Measurements from ENCODE around the gene C9orf85.
A peak's percentile ranks its signal among the peaks of the same experiment; 100 is the strongest.

C9orf85 gene, protein sequence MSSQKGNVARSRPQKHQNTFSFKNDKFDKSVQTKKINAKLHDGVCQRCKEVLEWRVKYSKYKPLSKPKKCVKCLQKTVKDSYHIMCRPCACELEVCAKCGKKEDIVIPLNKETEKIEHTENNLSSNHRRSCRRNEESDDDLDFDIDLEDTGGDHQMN

DNA sequence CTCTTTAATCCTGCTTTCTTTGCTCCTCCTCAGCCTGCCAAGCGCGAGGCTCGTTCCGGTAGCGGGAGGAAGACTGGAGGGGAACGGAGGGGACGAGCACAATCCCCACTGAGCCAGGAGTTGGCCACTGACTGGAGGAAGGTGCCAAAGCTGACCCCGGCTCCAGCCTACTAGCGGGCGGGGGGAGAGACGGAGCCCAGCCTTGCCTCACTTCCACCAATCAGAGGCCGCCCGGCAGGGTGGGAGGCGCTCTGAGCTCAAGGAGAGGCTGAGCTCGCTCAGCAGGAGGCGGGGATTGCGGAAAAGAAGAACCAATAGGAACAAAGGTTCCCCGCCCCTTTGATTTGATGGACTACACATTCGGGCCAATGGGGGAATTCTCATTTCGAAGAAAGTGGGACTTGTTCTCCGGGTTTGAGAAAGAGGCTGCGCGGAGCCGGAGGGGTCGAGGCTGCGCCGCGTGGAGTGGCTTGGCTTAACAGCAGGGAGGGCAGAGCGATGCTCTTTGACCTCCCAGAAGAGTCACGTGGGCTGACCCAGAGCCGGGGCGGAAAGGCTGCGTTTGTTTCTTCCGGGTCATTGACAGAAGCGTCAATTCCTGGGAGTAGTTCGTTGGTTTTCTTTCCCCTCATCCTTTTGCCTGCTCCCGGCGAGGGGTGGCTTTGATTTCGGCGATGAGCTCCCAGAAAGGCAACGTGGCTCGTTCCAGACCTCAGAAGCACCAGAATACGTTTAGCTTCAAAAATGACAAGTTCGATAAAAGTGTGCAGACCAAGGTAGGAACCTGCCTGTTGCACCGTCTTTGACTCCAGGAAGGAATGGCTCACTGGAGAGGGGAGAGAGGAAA, at the start of gene C9orf85, which contains the start of gene ABHD17B:
Gene C9orf85, plus strand, starts transcription at position 579 of the 847 bp plus-strand sequence. Its CDS starts 96 bp downstream, at position 675.
Gene ABHD17B, minus strand, starts transcription at position 133 of the 847 bp plus-strand sequence. CDS start 36,113 bp downstream, outside the sequence.
- DNase-seq (ENCODE audit: low read depth, low spot score) = peak; percentile 97
- ChIA-PET CTCF (interaction anchor here (1.1 to 1.5 kb wide), 5 partner anchors 15 to 113 kb away, joined by 3 to 5 read pairs (median 3); no protein-coding TSS in a partner anchor), POLR2A (interaction anchor here (0.6 to 1.8 kb wide), 15 partner anchors 9 to 113 kb away, joined by 3 to 15 read pairs (median 5); no protein-coding TSS in a partner anchor)
- TF ChIP-seq, protein P1, sequence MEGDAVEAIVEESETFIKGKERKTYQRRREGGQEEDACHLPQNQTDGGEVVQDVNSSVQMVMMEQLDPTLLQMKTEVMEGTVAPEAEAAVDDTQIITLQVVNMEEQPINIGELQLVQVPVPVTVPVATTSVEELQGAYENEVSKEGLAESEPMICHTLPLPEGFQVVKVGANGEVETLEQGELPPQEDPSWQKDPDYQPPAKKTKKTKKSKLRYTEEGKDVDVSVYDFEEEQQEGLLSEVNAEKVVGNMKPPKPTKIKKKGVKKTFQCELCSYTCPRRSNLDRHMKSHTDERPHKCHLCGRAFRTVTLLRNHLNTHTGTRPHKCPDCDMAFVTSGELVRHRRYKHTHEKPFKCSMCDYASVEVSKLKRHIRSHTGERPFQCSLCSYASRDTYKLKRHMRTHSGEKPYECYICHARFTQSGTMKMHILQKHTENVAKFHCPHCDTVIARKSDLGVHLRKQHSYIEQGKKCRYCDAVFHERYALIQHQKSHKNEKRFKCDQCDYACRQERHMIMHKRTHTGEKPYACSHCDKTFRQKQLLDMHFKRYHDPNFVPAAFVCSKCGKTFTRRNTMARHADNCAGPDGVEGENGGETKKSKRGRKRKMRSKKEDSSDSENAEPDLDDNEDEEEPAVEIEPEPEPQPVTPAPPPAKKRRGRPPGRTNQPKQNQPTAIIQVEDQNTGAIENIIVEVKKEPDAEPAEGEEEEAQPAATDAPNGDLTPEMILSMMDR (IDR thresholded peaks at IDR 0.05; ENCODE audit: insufficient read depth, low read length, missing control alignments) = no peak
- H3K4me3 ChIP-seq (ENCODE audit: low read depth, low read length) = peak within 1 kb of the TSS; percentile 89

DNA sequence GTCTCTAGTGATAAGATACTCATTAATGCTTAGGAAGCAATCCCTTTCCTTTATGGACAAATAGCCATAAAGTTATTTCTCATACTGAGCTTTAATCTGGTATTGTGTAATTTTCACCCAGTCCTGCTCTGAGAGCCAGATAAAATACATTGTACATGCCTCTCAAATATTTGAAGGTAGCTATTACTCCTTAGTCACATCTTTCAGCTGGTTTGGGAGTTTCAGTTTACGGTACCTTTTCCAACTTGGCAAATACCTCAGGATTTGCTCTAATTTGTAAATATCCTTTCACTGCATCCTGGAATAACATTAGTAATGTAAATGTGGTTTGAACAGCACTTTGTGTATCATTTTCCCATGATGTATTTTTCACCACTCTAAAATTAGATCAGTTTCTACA, 47.8 kb upstream of the C9orf85 start:
- CTCF ChIA-PET = interaction anchor here (0.9 kb wide), 1 partner anchor 57 kb away, joined by 4 read pairs; no protein-coding TSS in a partner anchor
- TF ChIP-seq, protein P1 (IDR thresholded peaks at IDR 0.05; ENCODE audit: insufficient read depth, low read length, missing control alignments) = no peak
- POLR2A ChIA-PET = no interaction called here
- H3K4me3 ChIP-seq (ENCODE audit: low read depth, low read length) = no peak overlapping the region
- peak; percentile 56 for DNase-seq (ENCODE audit: low read depth, low spot score)

DNA sequence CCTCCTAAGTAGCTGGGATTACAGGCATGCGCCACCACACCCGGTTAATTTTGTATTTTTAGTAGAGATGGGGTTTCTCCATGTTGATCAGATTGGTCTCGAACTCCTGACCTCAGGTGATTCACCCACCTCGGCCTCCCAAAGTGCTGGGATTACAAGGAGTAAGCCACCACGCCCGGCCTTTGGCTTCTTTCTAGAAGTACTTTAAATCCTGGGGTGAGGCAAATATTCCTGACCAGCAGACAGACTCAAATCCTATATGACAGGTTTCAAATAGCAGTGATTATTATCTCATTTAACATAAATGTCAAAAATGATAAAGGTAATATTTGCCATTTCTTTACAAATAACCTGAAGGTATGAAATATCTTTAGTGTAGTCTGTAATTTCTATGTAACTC, 36.1 kb upstream of the C9orf85 start:
- ChIA-PET POLR2A (no interaction called here), CTCF (interaction anchor here (1.5 kb wide), 1 partner anchor 56 kb away, joined by 6 read pairs; no protein-coding TSS in a partner anchor)
- H3K4me3 ChIP-seq (ENCODE audit: low read depth, low read length) = no peak overlapping the region
- no peak for DNase-seq (ENCODE audit: low read depth, low spot score)
- TF ChIP-seq, protein P1 (IDR thresholded peaks at IDR 0.05; ENCODE audit: insufficient read depth, low read length, missing control alignments) = no peak

DNA sequence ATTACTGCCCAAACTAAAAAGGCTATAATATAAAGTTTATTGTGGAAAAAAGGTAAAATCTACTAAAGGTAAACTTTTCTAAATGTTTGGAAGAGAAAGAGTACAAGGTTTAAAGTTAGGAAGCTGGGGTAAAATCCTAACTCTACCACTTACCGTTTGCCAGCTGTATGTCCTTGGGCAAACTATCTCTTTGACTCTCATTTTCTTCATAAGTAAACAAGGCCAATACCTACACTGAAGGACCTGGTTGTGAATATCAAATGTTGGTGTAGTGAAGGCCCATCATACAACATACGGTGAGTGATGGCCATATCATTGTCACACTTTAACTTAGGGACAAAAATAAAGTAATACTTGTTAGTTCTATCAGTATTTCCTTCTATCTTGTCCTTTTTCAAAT, 35.3 kb upstream of the C9orf85 start:
- TF ChIP-seq, protein P1 (IDR thresholded peaks at IDR 0.05; ENCODE audit: insufficient read depth, low read length, missing control alignments) = no peak
- no peak overlapping the region for H3K4me3 ChIP-seq (ENCODE audit: low read depth, low read length)
- ChIA-PET CTCF (no interaction called here), POLR2A (no interaction called here)
- DNase-seq (ENCODE audit: low read depth, low spot score) = no peak

DNA sequence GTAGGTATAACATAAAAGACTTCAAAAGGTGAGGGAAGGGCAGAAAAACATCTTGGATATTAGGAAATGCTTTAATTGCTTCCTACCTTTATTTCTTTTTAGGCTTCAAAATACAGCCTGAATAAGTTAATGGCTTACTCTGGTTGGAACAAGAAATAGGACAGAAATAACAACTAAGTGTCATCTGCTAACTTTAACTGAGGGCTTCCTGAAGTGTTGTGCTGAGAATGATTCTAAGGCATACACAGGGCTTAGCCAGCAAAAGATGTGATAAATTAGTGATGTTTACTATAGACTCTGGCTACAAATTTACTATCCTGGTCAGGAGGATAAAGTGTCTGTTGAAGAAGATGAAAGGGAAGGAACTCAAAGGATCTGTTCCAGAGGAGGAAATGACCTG, 34.6 kb upstream of the C9orf85 start:
- TF ChIP-seq, protein P1 (IDR thresholded peaks at IDR 0.05; ENCODE audit: insufficient read depth, low read length, missing control alignments) = no peak
- ChIA-PET POLR2A (no interaction called here), CTCF (no interaction called here)
- H3K4me3 ChIP-seq (ENCODE audit: low read depth, low read length) = no peak overlapping the region
- no peak for DNase-seq (ENCODE audit: low read depth, low spot score)

All from AG04449 (cell line).